Superior temporal gyrus (tissue), 1 donor: ENCODE data around the gene BCAR1.

ENCODE experiments used
- DNase-seq: peaks from one replicate; pipeline ENCODE4 v3.0.0-alpha.2; 2016; ENCODE audit errors: extremely low spot score

The BCAR1 gene

GRCh38 chr16:75203667-75204409, 47.6 kb downstream of the BCAR1 start:
- no peak for DNase-seq

DNA sequence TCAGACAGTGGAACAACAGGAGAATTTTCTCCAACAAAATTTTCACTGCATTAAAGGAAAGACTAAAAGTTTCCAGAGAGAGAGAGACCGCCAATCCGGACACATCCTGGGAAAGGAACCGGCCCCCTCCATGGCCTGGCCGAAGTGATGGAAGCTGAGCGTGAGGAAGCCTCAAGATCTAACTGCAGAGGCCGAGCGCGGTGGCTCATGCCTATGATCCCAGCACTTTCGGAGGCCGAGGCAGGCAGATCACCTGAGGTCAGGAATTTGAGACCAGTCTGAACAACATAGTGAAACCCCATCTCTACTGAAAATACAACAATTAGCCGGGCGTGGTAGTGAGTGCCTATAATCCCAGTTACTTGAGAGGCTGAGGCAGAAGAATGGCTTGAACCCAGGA, 48.3 kb downstream of the BCAR1 start:
- DNase-seq: no peak

GRCh38 chr16:75202069-75202590, 49.3 kb downstream of the BCAR1 start:
- no peak for DNase-seq

DNA sequence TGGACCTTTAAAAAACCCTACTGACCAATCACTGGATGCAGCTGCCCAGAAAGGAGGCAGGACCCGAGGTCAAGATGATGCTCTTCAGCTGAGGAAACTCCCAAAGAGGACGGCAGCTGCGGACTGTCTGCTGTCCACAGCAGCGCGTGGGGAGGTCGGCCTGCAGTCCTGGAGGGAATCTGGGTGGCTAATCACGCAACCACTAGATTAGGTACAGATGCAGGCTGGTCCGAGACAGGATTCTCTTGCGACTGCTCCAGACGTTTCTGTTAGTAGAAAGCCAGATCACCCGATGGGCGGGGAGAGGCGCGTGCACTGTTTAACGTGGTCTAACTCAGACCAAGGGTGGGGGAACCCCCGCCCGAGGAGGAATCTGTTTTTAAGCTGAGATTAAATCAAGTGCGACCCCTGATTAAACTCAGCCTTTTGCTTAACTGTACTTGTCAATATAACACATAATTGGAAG, 53.3 kb downstream of the BCAR1 start:
- no peak for DNase-seq

DNA sequence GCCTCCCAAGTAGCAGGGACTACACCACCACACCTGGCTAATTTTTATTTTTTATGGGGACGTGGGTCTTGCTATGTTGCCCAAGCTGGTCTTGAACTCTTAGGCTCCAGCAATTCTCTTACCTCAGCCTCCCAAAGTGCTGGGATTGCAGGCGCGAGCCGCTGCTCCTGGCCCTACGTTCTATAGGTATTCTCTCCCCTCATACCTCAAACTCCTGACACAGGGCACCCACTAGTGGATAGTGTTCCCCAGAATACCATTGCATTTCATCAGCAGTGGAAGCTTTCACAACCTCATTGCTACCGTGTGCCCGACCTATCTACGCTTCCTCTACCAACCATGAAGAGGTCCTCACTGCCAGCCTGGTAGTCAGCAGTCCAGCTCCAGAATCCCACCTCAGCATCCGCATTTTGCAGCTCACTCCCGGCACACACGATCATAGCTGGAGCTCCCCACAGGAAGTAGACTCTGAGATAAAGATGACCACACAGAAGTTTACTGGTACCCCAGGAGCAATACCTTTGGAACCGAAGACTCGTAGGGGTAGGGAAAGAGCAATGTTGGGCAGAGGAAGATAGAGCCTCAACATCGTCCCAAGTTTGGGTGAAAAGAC, 53.8 kb downstream of the BCAR1 start:
- DNase-seq: no peak

DNA sequence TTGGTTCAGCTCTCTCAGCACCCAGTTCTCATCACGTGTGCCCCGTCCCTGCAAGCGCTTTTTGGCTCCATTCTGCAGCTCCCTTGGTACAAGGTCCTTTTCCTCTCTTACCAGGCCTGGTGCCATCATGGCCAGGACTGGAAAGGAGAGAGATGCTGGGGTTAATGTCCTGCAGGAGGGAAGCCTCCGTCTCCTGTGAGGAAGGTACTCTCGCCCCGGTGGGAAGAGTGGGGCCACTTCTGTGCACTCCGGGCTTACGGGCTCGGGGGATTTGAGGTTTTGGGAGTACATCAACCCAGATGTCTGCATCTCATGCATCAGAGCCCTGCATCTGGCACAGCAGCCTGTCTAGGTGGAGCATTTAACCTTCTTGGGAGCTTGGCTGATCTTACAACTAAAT, 54.6 kb downstream of the BCAR1 start:
- DNase-seq: no peak

DNA sequence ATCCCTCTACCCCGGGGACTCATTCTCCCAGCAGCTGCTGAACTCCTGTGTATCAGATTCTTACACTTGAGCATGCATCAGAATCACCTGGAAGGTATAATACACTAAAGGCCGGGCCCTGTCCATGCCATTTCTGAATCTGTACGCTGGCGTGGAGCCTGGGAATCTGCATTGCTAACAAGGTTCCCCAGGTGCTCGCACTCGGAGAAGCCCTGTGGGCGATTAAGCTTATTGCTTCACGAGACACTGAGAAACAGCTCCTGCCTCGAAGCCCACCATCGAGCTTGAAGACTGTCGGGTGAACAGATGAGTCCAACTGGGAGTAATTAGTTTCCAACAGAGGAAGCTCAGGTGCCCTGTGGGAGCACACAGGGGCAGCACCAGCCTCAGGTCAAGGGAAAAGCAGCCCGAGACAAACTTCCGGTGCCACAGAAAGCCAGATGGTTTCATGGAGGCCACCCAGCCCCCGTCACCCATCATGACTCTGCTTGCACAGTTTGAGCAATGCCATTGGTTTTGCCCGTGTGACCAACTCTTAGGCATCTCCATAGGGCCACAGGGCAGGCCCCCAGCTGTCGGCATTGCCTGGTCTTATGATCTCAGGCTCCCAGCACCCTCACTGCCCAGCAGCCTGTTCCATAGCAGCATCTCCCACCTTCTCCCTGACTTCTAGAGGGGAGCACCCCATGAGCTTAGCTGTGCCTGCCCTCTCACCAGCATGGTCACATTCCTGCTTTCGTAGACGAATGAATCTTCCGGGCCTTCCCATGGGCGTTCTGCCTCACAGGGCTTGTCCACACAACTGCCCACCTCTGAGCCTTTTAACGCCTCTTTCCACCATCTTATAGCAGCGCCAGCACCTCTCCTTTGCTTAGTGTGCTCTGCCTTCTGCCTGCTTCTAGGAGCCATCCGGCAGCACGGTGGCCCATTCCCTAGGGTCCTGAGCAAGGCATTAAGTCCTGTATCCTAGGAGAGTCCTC, 55.3 kb downstream of the BCAR1 start:
- DNase-seq: no peak

DNA sequence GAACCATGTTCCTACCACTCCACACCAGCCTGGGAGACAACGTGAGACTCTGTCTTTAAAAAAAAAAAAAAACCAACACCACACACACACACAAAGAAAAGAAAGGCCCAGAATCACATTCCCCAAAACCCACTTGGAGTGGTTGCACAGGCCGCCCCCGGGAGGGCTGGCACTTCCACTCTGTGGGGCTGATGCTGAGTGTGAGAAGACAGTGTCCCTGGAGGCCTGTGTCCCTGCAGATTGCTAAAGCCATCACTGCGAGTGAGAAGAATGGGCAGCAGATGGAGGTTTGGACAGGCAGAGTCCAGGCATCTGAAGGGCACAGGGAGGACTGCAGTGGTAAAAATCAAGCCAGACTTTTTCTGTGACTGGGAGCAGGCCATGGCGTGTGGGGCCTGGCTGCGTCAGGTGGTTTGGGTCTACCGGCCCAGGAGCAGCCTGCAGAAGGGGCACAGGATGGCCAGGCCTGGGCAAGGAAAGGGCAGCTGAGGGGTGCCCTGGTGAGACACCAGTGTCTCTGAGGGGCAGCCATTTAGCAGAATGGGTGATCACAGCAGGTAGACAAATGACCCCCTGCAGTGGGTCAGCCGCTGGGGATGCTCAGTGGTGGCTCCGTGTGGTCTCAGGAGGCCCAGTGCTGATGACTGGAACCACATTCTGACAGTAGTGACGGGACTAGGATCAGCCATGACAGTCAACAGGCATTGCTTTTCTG, 57.5 kb downstream of the BCAR1 start:
- DNase-seq: no peak

DNA sequence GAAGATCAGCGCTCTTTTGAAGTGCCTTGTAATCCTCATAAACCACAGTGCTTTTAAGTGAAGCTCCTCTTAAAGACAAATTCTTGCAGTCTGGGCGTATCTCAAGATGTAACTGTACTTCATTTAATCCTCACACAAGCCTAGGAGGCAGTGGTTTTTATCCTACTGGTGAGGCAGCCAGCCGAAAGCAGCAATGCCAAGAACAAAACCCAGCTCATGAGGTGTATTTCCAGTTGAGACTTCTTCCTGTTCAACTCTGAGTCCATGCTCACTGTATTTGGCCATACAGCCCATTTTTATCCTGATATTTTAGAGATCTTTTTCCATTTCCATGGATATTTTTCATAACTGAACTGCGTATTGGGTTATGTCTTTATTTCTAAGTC, 58.2 kb downstream of the BCAR1 start:
- no peak for DNase-seq

GRCh38 chr16:75192606-75193264, 58.7 kb downstream of the BCAR1 start:
- no peak for DNase-seq

GRCh38 chr16:75189638-75190245, 61.7 kb downstream of the BCAR1 start:
- DNase-seq: no peak

DNA sequence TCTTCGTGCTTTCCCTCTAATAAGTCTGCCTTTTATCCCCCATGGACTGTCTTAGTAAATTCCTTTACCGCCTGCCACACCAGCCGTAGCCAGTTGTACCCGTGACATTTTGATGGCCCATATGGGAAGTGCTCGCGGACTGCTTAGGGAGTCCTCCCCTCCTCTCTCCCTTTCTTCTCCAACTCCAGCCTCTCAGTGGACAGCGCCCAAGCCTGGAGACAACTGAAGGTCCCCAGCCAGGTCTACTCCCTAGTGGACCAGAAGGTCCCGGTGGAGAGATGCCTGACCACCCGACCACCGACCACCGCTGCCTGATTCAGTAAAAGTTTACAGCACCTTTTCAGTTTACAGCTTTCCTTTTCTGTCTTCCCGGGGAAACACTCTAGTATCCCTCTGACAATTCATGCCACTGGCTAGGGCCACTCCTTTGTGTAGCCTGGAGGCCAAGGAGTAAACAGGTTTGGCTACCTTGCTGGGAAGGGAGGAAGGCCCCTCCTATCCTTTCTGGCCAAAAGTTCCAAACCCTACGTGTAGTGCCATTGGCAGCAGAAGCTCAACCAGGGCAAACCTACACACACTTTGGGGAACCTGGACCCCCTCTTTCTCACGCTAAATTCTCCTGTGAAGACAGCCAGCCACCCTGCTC, 62.5 kb downstream of the BCAR1 start:
- DNase-seq: no peak

DNA sequence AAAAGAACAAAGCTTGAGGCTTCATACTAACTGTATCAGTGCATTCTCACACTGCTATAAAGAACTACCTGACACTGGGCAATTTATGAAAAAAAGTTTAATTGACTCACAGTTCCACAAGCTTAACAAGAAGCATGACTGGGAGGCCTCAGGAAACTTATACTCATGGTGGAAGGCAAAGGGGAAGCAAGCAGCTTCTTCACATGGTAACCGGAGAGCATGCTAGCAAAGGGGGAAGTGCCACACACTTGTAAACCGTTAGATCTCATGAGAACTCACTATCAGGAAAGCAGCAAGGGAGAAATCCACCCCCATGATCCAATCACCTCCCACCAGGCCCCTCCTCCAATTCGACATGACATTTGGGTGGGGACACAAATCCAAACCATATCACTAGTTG, 69.8 kb downstream of the BCAR1 start:
- no peak for DNase-seq

DNA sequence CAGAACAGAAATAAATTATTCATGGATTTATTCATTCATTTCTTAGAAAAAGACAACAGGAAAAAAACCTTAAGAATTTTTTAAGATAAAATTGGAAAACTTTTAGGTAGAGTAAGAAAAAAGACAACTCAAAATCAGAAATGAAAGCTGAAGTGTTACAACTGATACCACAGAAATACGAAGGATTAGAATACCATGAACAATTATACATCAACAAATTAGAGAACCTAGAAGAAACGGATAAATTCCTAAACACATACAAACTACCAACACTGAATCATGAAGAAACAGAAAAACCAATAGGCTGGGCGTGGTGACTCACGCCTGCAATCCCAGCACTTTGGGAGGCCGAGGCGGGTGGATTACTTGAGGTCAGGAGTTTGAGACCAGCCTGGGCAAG, 72.2 kb downstream of the BCAR1 start:
- no peak for DNase-seq
